BJ (cell line): Measurements from ENCODE around the gene APLF. TPM values are rescaled to one million over a fixed set of nuclear protein-coding genes. Genes with fewer than 3 reads are reported as not detected.

Source experiments
- CTCF ChIA-PET: fragments of 350-600 bp; formaldehyde crosslinking; extraction: SDS; loops from one replicate; lab custom pipeline; 2021; ENCODE audit warnings: antibody characterized with exemption, inconsistent platforms; lab: Yijun Ruan, JAX
- POLR2A ChIA-PET: fragments of 300-600 bp; sonication (Branson Sonifier 250); formaldehyde crosslinking; extraction: SDS; loops from one replicate; lab custom pipeline; 2021; ENCODE audit warnings: antibody characterized with exemption; lab: Charles Lee
- DNase-seq: peaks from one replicate; pipeline ENCODE4 v3.0.0-alpha.2; 2011; ENCODE audit warnings: low read depth
- H3K27me3 ChIP-seq: 2 replicates; pipeline ENCODE4 v1.6.0; 2011; ENCODE audit warnings: low read length; ENCODE audit not compliant: control insufficient read depth, insufficient read depth
- H3K36me3 ChIP-seq: 2 replicates; pipeline ENCODE4 v1.5.1; 2011; ENCODE audit warnings: low read length; ENCODE audit not compliant: control insufficient read depth, insufficient read depth
- H3K4me3 ChIP-seq: 2 replicates; pipeline ENCODE4 v1.5.1; 2011; ENCODE audit warnings: low read depth, mild to moderate bottlenecking, control low read depth, low read length
- polyA plus RNA-seq: library from polyadenylated mRNA; depleted of rRNA; stranded (reverse); fragments of >200 nt; gene quantifications from 2 replicates; pipeline ENCODE4 v1.2.3, GENCODE V29; 2011
- TF ChIP-seq, protein P1 (sequence below): IDR thresholded peaks from 2 replicates; pipeline ENCODE4 v1.5.1; 2011; ENCODE audit warnings: low read depth, mild to moderate bottlenecking, control low read depth, inconsistent platforms, low read length, moderate library complexity; ENCODE audit not compliant: insufficient read depth

Gene APLF
- polyA plus RNA-seq, 1 experiment, result 1.2 TPM

DNA sequence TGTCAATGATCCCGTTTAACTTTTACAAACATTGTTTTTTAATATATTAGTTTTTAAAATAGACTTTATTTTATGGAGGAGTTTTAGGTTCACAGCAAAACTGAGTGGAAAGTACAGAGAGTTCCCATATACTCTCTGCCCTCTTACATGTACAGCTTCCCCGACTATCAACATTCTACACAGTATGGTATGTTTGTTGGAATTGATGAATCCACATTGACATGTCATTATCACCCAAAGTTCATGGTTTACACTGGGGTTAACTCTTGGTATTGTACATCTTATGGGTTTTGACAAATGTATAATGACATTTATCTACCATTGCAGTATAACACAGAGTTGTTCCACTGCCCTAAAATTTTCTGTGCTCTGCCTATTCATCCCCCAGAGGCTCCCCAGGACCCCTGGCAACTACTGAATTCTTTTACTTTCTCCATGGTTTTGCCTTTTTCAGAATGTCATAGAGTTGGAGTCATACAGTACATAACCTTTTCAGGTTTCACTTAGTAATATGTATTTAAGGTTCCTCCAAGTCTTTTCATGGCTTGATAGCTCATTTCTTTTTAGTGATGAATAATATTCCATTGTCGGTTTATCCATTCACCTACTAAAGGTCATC is 5.5 kb downstream of the APLF start:
- no peaks in the 10 kb centered on the region; the same call in 1 of the 2 replicates for H3K27me3 ChIP-seq
- ChIA-PET POLR2A (no interaction called here), CTCF (interaction anchor here (0.6 to 0.7 kb wide), 2 partner anchors 8 to 15 kb away, joined by 3 read pairs; no protein-coding TSS in a partner anchor)
- no peaks in the 10 kb centered on the region for H3K36me3 ChIP-seq
- DNase-seq, result no peak
- TF ChIP-seq, protein P1, sequence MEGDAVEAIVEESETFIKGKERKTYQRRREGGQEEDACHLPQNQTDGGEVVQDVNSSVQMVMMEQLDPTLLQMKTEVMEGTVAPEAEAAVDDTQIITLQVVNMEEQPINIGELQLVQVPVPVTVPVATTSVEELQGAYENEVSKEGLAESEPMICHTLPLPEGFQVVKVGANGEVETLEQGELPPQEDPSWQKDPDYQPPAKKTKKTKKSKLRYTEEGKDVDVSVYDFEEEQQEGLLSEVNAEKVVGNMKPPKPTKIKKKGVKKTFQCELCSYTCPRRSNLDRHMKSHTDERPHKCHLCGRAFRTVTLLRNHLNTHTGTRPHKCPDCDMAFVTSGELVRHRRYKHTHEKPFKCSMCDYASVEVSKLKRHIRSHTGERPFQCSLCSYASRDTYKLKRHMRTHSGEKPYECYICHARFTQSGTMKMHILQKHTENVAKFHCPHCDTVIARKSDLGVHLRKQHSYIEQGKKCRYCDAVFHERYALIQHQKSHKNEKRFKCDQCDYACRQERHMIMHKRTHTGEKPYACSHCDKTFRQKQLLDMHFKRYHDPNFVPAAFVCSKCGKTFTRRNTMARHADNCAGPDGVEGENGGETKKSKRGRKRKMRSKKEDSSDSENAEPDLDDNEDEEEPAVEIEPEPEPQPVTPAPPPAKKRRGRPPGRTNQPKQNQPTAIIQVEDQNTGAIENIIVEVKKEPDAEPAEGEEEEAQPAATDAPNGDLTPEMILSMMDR, result no peak
- no peak overlapping the region for H3K4me3 ChIP-seq

DNA sequence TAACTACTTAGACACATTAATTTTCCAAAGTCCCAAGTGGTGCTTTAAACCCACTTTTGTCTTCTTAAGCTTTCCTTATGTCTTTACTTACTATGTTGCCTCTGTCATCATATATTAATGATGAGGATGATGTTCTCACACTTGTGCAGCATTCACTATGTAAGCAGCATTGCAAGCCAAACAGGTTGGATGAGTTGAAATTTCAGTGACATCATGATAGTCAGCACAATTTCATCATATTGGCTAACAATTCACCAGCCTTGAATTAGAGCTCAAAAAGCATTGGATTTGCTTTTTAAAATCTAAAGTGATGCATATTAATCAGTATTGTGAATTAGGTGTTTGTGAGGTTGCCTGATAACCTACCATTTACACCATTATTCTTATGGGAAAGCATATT is 7.7 kb downstream of the APLF start:
- CTCF ChIA-PET, result interaction anchor here (1.0 to 1.2 kb wide), 2 partner anchors 12 to 120 kb away, joined by 3 to 7 read pairs; no protein-coding TSS in a partner anchor
- no peak for DNase-seq

DNA sequence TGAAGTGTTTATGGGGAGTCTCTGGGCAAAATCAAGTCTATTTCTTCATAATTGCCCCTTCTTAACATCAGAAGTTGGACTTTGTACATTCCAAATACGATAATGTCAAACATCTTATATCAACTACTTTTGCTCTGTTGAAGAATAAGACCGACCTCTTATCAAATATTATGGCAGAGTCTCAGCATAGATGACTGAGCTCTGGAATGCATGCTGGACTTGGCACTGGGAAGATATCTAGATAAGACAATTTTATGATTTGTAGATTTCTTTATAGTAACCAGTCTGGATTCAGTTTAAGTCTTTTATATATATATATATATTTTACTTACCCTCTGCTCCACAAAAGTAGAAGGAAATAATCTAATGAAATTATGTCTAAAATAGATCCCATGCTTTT is 8.2 kb downstream of the APLF start:
- POLR2A ChIA-PET, result no interaction called here
- Histone ChIP-seq H3K36me3 (no peaks in the 10 kb centered on the region), H3K4me3 (no peak overlapping the region), H3K27me3 (no peaks in the 10 kb centered on the region; the same call in 1 of the 2 replicates)
- TF ChIP-seq, protein P1, result no peak
- no peak for DNase-seq
- CTCF ChIA-PET, result interaction anchor here (1.0 to 1.2 kb wide), 2 partner anchors 12 to 119 kb away, joined by 3 to 7 read pairs; no protein-coding TSS in a partner anchor

More for the DNA sequence above, 7.7 kb downstream of the APLF start:
- Histone ChIP-seq H3K4me3 (no peak overlapping the region), H3K36me3 (no peaks in the 10 kb centered on the region), H3K27me3 (no peaks in the 10 kb centered on the region; the same call in 1 of the 2 replicates)
- POLR2A ChIA-PET, result no interaction called here
- TF ChIP-seq, protein P1, result no peak

DNA sequence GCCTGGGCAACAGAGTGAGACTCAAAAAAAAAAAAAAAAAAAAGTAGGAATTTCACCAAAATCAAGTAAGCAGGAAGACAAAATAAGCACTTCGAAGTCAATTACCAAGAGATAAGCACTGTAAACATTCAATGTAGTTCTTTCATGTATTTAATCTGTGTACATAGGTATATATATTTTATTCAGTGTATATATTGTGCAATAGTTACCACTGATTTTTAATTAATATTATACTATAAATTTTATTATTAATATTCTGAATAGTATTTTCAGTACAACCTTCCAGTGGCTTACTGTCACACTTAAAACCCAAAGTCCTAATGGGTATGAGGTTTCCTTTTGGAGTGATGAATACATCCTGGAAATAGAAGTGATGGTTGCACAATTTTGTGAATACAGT is 9.1 kb downstream of the APLF start:
- POLR2A ChIA-PET, result no interaction called here
- CTCF ChIA-PET, result interaction anchor here (1.0 kb wide), 1 partner anchor 233 kb away, joined by 4 read pairs; no protein-coding TSS in a partner anchor
- Histone ChIP-seq H3K27me3 (no peaks in the 10 kb centered on the region), H3K36me3 (no peaks in the 10 kb centered on the region), H3K4me3 (no peak overlapping the region)
- TF ChIP-seq, protein P1, result no peak
- DNase-seq, result no peak

DNA sequence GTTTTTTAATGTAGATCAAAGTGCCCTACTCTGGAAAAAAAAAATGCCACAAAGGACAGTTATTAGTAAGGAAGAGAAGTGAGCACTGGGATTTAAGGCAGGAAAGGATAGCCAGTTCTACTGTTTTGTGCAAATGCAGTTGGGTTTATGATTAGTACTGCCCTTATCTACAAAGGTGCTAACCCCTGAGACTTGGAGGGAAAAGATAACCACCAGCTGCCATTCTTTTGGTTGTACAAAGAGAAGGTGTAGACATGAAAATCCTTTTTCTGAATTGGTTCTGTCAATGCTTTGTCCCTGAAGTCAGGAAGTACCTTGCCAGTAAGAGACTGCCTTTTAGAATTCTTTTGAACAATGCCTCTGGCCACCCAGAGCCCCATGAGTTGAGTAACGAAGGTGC is 11.3 kb downstream of the APLF start:
- TF ChIP-seq, protein P1, result no peak
- DNase-seq, result no peak
- CTCF ChIA-PET, result interaction anchor here (1.5 to 1.9 kb wide), 2 partner anchors 9 to 15 kb away, joined by 6 to 8 read pairs; no protein-coding TSS in a partner anchor
- POLR2A ChIA-PET, result no interaction called here
- no peak overlapping the region for H3K4me3 ChIP-seq
- no peaks in the 10 kb centered on the region for H3K36me3 ChIP-seq
- no peaks in the 10 kb centered on the region for H3K27me3 ChIP-seq
